ENCODE measurements around the gene STRA6.

STRA6 gene

DNA sequence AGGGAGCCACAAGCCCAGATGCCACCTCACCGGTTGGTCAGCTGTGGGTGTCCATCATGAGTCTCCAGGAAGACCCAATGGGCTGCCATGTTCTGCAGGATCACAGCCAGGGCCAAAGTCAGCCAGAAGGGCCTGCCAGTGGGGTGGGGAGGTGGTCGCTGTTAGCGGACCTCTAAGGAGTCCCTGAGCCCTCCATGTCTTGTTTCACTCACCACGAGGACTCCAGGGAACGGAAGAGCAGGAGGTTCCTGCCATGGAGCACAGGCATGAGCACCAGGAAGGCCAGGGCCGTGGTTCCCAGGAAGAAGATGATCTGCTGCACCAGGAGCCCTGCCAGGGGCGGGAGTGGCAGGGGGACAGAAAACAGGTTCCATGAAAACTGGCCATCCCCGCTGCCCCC is 20.5 kb downstream of the STRA6 start:
- no peak for DNase-seq (ENCODE audit: low read depth in 3 of 3, low spot score in 1 of 3)

DNA sequence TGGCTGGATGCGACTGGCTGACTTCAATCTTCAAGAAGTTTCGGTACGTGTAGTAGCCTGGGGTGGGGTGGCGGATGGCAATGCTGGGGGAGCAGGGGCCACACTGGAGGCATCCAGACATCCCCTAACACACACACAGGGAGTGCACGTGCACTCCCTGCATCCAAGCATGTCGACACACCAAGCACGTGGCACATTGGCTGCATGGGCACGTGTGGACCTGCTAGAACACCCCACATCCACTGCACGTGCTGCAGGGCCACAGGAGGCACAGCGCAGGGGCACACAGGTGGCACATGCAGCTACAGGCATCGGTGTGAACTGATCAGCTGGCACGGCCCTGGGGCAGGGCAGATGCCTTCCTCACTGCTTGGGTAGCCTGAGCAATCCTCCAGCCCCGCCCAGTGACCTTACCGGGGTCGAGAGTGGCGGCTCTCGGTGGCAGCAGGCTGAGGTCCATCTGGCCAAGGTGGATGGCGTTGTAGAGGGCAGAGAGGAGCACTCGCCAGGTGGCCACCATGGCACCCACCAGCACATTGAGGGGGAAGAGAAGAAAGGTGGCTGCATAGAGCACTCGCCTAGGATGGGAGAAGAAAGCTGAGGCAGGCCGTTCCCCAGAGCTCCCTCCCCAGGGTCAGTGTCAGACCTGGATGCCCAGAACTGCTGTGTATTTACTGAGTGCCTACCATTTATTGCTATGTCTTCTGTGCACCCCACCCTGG is 21.5 kb downstream of the STRA6 start:
- DNase-seq (ENCODE audit: low read depth in 3 of 3, low spot score in 1 of 3): no peak

DNA sequence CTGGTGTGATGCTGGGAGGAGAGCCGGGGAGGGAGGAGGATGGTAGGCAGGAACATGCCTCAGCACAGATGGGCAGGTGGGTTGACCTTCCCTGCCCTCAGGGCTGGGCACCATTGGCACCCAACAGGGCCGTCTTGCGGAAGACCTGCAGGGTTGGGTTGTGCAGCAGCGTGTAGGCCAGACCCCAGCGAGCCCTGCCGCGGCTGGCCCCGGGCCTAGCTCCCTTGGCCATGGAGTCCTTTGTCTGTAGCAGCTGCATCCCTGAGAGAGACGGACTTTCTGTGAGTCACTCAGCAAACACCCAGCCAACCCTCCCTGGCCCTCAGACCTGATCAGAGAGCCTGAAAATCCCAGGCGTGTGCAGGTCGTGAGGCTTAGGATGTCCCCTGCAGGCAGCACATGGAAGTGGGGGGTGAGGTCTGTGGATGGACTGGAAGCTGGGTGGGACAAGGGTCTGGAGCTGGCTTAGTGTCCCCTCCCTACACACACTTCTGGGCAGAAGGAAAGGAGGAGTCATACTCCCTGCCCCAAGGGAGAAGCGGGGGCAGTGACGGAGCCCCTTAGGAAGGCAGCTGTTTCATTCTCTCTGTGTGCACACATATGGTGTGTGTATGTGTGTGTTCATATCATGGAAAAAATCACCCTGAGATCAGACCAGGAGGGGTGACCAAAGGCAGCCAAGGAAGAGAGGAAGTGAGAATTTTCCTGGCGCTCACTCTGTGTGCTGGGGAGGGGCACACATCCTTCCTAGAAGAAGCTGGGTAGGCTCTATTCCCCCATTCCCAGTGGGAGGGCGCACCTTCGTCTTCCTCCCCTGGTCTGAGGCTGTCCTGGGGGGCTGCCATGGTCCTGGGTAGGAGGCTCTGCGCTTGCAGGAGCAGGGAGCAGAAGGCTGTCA is 22.4 kb downstream of the STRA6 start:
- DNase-seq (ENCODE audit: low read depth in 3 of 3, low spot score in 1 of 3): no peak

DNA sequence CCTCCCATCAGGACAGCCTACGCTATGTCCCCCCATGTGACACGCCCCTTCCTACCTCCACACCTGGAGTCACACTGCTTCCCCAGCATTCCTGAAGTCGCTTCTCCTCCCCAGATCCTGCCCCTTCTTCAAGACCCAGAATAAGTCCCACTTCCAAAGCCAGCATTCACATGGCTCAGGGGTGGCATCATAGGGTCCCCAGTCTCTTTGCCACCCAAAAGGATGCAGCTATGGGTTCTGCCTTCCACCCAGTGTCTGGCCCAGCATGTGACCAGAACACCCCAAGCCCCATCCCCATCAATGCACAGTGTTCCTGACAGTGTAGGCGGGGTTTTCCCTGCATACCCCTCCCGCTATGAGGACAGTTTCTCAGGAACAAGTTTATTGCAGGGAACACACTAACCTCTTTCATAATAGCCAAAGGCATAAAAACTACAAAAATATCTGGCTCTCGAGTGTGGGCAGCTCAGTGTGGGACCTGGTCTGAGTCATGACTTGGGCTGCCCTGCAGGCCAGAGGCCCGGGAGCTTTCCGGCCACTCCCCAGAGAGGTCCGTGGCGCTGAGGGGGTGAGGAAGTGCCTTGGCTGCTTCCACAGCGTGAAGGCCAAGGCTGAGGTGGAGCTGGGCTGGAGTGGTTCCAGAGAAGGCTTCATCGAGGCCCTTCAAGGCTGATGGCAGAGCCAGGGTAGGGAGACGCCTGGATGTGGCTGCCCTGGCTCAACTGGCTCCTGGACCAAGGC is 23.3 kb downstream of the STRA6 start:
- DNase-seq (ENCODE audit: low read depth in 3 of 3, low spot score in 1 of 3): no peak

DNA sequence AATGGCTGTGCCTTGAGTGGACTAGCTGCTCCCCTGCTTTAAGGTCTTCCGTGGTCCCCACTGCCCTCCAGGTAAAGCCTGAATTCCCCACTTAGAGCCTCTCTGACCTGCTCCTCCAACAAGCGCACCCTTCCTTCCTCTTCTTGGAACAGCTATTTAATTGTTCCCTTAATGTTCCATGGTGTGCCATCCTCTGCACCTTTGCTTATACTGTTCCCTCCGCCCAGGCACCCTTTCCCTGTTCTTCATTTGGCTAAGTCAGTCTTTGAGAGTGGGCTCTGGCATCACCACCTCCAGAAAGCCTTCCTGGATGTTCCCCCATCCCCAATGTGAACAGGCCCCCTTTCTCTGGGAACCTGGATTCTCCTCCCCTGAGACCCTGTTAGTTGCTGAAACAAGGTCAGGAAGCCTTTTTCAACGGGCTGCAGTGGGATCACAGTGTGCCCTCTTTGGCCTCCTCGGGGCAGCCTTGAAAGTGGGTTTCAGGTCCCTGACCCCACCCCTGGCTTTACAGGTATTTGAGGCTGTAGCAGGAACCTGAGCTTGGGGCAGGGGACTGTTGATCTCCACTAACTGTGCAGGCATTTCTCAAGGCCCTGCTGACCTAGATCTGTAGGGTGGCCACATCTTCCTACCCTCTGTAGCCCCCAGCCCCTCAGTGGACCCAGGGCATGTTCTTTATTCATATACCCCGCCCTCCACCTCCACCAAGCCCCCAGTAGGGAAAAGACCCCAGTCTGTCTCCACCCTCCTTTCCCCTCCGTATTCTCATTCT is 24.1 kb downstream of the STRA6 start:
- no peak for DNase-seq (ENCODE audit: low read depth in 3 of 3, low spot score in 1 of 3)

DNA sequence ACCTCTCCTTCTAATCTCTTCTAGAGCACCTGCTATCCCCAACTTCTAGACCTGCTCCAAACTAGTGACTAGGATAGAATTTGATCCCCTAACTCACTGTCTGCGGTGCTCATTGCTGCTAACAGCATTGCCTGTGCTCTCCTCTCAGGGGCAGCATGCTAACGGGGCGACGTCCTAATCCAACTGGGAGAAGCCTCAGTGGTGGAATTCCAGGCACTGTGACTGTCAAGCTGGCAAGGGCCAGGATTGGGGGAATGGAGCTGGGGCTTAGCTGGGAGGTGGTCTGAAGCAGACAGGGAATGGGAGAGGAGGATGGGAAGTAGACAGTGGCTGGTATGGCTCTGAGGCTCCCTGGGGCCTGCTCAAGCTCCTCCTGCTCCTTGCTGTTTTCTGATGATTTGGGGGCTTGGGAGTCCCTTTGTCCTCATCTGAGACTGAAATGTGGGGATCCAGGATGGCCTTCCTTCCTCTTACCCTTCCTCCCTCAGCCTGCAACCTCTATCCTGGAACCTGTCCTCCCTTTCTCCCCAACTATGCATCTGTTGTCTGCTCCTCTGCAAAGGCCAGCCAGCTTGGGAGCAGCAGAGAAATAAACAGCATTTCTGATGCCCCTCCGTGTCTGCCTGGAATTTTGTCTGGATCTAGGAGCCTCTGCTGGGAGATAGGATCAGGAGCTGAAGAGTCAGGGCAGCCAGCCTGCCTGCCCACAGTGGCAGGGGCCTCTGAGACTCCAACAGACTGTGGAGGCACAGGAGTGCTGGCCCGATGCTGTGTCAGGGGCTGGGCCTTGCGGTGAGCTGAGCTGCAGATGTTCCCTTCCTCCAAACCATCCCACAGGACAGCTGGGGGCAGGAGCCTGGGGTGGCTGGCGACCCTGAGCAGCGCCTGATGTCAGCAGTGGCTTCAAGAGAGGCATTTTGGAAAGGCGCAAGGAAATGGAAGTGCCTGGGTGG is 26.0 kb downstream of the STRA6 start:
- no peak for DNase-seq (ENCODE audit: low read depth in 3 of 3, low spot score in 1 of 3)

DNA sequence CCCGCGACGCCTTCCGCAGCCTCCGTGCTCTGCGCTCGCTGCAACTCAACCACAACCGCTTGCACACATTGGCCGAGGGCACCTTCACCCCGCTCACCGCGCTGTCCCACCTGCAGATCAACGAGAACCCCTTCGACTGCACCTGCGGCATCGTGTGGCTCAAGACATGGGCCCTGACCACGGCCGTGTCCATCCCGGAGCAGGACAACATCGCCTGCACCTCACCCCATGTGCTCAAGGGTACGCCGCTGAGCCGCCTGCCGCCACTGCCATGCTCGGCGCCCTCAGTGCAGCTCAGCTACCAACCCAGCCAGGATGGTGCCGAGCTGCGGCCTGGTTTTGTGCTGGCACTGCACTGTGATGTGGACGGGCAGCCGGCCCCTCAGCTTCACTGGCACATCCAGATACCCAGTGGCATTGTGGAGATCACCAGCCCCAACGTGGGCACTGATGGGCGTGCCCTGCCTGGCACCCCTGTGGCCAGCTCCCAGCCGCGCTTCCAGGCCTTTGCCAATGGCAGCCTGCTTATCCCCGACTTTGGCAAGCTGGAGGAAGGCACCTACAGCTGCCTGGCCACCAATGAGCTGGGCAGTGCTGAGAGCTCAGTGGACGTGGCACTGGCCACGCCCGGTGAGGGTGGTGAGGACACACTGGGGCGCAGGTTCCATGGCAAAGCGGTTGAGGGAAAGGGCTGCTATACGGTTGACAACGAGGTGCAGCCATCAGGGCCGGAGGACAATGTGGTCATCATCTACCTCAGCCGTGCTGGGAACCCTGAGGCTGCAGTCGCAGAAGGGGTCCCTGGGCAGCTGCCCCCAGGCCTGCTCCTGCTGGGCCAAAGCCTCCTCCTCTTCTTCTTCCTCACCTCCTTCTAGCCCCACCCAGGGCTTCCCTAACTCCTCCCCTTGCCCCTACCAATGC is 27.1 kb downstream of the STRA6 start:
- no peak for DNase-seq (ENCODE audit: low read depth in 3 of 3, low spot score in 1 of 3)

DNA sequence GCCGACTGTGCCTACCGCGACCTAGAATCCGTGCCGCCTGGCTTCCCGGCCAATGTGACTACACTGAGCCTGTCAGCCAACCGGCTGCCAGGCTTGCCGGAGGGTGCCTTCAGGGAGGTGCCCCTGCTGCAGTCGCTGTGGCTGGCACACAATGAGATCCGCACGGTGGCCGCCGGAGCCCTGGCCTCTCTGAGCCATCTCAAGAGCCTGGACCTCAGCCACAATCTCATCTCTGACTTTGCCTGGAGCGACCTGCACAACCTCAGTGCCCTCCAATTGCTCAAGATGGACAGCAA is 27.7 kb downstream of the STRA6 start:
- DNase-seq (ENCODE audit: low read depth in 3 of 3, low spot score in 1 of 3): no peak

DNA sequence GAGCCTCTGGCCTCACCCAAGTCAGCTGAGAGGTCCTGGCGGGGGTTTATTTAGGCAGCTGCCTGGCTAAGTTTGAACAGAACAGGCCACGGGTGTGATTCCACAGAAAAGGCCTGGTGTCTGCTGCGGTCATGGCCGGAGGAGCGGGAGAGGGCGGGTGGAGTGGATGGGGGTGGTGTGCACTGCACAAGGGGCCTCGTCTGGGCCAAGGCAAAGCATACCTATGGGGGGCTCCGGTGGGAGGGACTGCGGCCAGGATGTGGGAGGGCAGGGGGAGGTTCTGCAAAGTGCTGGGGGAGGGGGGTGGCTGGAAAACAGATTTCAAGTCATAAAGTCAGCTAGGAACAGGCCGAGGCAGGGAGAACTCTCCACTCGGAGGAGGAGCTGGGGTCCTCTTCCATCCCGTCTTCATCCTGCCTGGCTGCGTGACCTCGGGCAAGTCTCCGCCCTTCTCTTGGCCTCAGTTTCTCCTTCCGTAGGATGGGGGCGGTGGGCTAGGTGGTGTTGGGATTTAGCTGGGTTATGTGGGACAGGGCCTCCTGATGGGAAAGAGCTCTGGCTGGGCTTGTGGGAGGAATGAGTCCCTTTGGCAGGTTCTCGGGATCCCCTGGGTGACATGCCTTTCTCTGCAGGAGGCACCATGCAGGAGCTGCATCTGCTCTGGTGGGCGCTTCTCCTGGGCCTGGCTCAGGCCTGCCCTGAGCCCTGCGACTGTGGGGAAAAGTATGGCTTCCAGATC is 28.2 kb downstream of the STRA6 start:
- DNase-seq (ENCODE audit: low read depth in 3 of 3, low spot score in 1 of 3): no peak

DNA sequence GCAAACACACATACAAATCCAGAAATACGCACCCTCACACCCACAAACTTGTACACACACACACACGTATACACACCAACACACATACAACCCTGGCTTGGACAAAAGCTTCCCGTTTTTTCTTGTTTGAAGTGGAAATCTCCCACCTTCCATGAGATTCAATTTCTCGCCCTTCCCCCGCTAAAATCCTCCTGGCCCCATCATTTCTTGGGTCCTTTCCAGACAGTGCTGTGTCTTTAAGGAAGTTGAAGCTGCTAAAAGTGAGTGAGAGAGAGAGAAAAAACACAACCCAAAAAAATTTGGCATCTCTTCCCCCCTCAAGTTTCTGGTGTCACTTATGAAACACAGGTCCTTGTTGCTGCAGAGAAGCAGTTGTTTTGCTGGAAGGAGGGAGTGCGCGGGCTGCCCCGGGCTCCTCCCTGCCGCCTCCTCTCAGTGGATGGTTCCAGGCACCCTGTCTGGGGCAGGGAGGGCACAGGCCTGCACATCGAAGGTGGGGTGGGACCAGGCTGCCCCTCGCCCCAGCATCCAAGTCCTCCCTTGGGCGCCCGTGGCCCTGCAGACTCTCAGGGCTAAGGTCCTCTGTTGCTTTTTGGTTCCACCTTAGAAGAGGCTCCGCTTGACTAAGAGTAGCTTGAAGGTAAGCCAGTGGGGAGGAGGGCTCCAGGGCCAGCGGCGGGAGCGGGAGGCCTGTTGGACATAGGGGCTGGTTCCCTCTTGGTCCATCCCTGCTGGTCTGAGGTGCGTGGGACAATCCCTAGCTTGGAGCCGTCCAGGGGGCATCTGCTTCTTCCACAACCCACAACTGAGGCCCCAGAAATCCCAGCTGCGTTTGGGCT is 29.0 kb downstream of the STRA6 start, which contains the start of gene ISLR:
Gene ISLR (plus strand): TSS at position 331 of the 839 bp plus-strand sequence. CDS start 1,149 bp downstream, outside the sequence.
- DNase-seq (ENCODE audit: low read depth in 3 of 3, low spot score in 1 of 3): no peak

DNA sequence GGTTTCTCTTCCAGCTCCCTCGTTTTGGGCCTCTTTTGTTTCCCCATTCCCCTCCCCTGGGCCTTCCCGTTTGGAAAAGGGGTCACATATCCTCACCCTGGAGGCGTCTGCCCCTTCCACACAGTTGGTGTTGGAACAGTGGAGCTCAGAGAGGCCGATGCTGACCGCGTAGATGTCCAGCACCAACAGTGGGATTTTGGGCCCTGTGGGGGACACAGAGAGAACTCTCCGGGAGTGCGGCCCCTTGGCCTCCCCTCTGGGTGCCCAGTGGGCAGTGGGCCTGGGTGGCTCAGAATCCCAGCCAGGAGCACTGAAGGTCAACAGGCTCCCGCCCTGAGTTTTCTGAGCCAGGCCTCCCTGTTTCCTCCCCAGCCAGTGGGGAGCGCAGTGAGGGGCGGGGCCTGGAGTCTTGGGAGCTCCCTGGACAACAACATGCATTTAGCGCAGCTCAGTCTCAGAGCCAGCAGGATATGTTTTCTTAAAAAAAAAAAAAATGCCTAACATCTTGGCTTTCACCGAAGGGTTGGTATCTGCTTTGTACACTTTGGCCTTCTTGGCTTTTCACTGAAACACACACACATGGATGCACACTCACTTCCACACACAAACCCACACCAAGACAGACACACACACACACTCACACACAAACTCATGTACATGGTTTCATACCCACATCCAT is 29.7 kb downstream of the STRA6 start:
- DNase-seq (ENCODE audit: low read depth in 3 of 3, low spot score in 1 of 3): no peak

DNA sequence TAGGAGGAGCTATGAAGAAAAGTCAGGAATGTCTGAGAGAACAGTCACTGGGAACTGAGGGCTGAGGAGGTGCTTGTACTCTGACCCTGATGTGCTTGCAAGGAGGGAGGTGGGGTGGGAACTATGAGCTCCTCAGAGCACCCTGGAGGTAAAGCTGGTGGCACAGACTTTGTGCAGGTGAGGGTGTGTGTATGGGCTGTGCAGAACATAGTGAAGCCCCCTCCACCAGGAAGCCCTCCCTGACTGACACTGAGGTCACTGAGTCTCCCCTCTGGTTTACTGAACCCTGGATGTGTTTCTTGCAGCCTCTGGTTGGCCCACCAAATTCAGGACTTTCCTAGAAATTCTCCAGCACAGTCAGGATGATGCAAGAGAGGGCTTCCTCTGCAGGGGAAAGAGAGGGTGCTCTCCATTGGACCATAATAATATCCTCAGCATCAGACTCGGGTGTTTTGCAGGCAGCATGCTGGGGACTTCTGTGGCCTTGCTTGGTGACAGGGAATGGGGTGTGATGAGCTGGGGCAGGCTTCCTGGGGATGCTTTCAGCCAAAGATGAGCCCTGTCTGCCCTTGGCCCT is 30.5 kb downstream of the STRA6 start:
- no peak for DNase-seq (ENCODE audit: low read depth in 3 of 3, low spot score in 1 of 3)

DNA sequence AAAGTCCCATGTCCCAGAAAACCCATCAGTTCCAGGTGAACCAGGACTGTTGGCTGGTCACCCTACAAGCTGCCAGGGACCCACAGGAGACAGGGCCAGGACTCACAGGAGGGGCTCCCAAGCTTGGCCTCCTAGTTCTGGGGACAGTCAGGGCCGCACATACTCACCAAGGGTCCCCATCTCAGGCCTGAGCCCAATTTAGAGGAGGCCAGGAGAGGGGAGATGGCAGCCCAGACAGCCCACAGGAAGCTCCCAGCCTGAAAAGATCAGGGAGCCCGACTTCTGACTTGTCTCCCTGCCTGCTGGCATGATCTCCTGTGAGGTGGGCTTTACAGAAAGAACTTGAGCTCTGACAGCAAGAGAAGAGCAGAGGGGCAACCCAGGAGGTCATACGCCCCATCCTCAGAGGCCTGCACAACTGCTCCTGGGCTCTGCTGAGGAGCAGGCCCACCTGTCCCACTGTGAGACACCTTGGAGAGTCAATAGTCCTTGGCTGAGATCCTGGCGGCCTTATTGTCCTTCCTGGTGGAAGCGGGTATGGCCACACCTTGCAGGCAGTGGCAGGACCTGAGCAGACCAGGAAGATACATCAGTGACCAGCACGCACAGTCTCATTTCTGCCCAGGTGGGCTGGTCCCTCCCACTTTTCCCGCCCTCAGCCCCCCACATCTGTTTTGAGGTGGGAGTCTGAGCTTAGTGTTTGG is 31.6 kb downstream of the STRA6 start:
- no peak for DNase-seq (ENCODE audit: low read depth in 3 of 3, low spot score in 1 of 3)

DNA sequence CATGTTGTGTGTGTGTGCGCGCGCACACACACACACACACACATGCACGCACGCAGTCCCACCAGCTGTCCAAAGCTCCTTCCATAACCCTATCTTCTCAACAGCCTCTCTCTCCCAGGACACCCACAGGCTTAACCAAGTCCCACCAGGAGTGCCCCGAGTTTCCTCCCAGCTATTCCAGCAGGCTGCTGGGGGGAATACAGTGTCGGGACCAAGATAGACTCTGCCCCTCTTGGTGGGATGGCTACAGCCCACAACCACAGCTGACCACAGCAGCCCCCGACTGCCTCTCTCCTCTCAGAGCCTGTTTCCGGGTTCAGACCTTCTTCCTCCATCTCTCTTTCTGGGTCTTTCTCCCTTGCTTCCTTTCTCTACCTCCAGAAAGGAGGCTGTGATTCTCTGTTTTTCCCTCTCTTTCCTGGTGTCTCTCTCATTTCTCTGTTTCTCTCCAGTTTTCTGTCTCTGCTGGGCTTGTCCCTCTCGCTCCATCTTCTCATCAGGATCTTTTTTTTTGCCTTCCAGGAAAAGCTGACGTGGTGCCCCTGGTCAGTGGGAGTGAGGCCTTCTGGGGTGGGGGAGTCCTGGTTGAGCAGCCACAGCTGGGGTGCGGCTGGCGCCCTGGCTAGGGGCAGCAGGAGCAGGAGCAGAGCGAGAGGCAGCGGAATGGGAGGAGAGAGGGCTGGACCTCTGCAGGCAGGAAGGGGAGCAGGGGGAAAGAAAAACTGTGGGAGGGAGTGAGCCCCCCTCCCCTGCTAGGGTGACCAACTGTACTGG is 32.3 kb downstream of the STRA6 start:
- no peak for DNase-seq (ENCODE audit: low read depth in 3 of 3, low spot score in 1 of 3)

DNA sequence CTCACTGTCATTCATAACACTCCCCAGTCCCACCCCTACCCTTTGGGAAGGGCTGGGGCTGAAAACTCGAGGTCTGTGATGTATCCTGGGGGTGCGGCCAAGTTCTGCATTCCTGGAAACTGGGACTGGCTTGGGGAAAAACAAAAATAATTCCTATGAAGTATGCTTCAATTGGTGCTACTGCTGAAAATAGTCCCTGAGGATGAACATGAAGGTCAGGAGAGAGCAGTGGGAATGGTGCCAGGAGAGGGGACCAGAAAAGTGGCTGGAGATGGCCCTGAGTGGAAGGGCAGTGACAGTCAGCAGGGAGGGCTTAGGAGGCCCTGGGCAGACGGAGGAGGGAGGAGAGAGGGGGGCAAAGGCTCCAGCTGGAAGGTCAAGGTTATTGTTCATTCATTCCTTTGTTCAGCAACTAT is 33.9 kb downstream of the STRA6 start:
- DNase-seq (ENCODE audit: low read depth in 3 of 3, low spot score in 1 of 3): no peak
